HEK293 (cell line): Measurements from ENCODE around the gene FGF12.

Experiments used
- CTCF ChIA-PET: fragments of 350-600 bp; formaldehyde crosslinking; extraction: SDS; loops from one replicate; lab custom pipeline; 2021; ENCODE audit warnings: antibody characterized with exemption; lab: Yijun Ruan, JAX
- POLR2A ChIA-PET: fragments of 300-600 bp; formaldehyde crosslinking; extraction: SDS; loops from one replicate; lab custom pipeline; 2020; ENCODE audit warnings: antibody characterized with exemption, inconsistent platforms; lab: Yijun Ruan, JAX
- H3K27ac ChIP-seq: fragments of 200-500 bp; sonication (Bioruptor generic); 2 replicates; pipeline ENCODE4 v1.5.1; 2014; ENCODE audit warnings: low read depth, low read length, control low read depth, inconsistent platforms; ENCODE audit errors: extremely low read depth
- H3K36me3 ChIP-seq, 2 experiments: fragments of 200-500 bp in 1 of 2; sonication (Bioruptor generic) in 1 of 2; 1 replicate in 1 of 2; 2 replicates in 1 of 2; pipeline ENCODE4 v1.5.1; 2014 to 2017; ENCODE audit warnings: inconsistent platforms in 2 of 2, low read length in 2 of 2; ENCODE audit not compliant: control insufficient read depth in 2 of 2, insufficient read depth in 1 of 2
- H3K4me1 ChIP-seq: fragments of 200-500 bp; sonication (Bioruptor generic); 2 replicates; pipeline ENCODE4 v1.5.1; 2014; ENCODE audit warnings: mild to moderate bottlenecking, low read length, inconsistent platforms; ENCODE audit not compliant: control insufficient read depth, insufficient read depth
- H3K4me3 ChIP-seq: 2 replicates; pipeline ENCODE4 v1.5.1; 2011; ENCODE audit warnings: low read depth, mild to moderate bottlenecking, control low read depth, low read length, moderate library complexity
- H3K9me3 ChIP-seq: fragments of 200-500 bp; sonication (Bioruptor generic); 2 replicates; pipeline ENCODE4 v1.5.1; 2014; ENCODE audit warnings: low read depth, low read length, inconsistent platforms; ENCODE audit not compliant: control insufficient read depth, insufficient read depth
- FEZF1 ChIP-seq: fragments of 450-650 bp; formaldehyde crosslinking; IDR thresholded peaks from 2 replicates; pipeline ENCODE4 v1.5.1; 2016; ENCODE audit warnings: missing biosample characterization, missing genetic modification characterization
- GLI4 ChIP-seq: fragments of 450-650 bp; formaldehyde crosslinking; IDR thresholded peaks from 2 replicates; pipeline ENCODE4 v1.5.1; 2016; ENCODE audit warnings: missing biosample characterization, missing genetic modification characterization
- MZF1 ChIP-seq: fragments of 450-650 bp; formaldehyde crosslinking; IDR thresholded peaks from 2 replicates; pipeline ENCODE4 v1.5.1; 2017; ENCODE audit warnings: missing biosample characterization, missing genetic modification characterization, borderline replicate concordance
- PRDM1 ChIP-seq: fragments of 450-650 bp; formaldehyde crosslinking; IDR thresholded peaks from 2 replicates; pipeline ENCODE4; 2016; ENCODE audit warnings: missing biosample characterization, missing genetic modification characterization
- TCF7L2 ChIP-seq: IDR thresholded peaks from 2 replicates; pipeline ENCODE4 v1.6.1; 2011; ENCODE audit warnings: low read depth, mild to moderate bottlenecking, inconsistent platforms, low read length, moderate library complexity, borderline replicate concordance
- ZBTB21 ChIP-seq: fragments of 450-650 bp; formaldehyde crosslinking; IDR thresholded peaks from 2 replicates; pipeline ENCODE4 v1.5.1; 2017; ENCODE audit warnings: missing biosample characterization, missing genetic modification characterization
- ZNF133 ChIP-seq: fragments of 450-650 bp; formaldehyde crosslinking; IDR thresholded peaks from 2 replicates; pipeline ENCODE4 v1.5.1; 2016; ENCODE audit warnings: missing biosample characterization, missing genetic modification characterization
- ZNF146 ChIP-seq: fragments of 450-650 bp; formaldehyde crosslinking; IDR thresholded peaks from 2 replicates; pipeline ENCODE4 v1.5.1; 2016; ENCODE audit warnings: missing biosample characterization, missing genetic modification characterization
- ZNF223 ChIP-seq: fragments of 450-650 bp; formaldehyde crosslinking; IDR thresholded peaks from 2 replicates; pipeline ENCODE4 v1.5.1; 2016; ENCODE audit warnings: missing biosample characterization, missing genetic modification characterization
- ZNF530 ChIP-seq: fragments of 450-650 bp; formaldehyde crosslinking; IDR thresholded peaks from 2 replicates; pipeline ENCODE4 v1.5.1; 2016; ENCODE audit warnings: low read depth, missing biosample characterization, missing genetic modification characterization
- ZNF548 ChIP-seq: fragments of 450-650 bp; formaldehyde crosslinking; IDR thresholded peaks from 2 replicates; pipeline ENCODE4 v1.5.1; 2016; ENCODE audit warnings: missing biosample characterization, missing genetic modification characterization
- ZNF629 ChIP-seq: fragments of 450-650 bp; formaldehyde crosslinking; IDR thresholded peaks from 2 replicates; pipeline ENCODE4 v1.5.1; 2017; ENCODE audit warnings: missing biosample characterization, missing genetic modification characterization
- ZNF645 ChIP-seq: fragments of 450-650 bp; formaldehyde crosslinking; IDR thresholded peaks from 2 replicates; pipeline ENCODE4; 2016; ENCODE audit warnings: missing biosample characterization, missing genetic modification characterization
- ZNF654 ChIP-seq: fragments of 450-650 bp; formaldehyde crosslinking; IDR thresholded peaks from 2 replicates; pipeline ENCODE4 v1.5.1; 2016; ENCODE audit warnings: low read depth, missing biosample characterization, missing genetic modification characterization
- ZNF660 ChIP-seq: fragments of 450-650 bp; IDR thresholded peaks from 2 replicates; pipeline ENCODE4 v1.5.1; 2018; ENCODE audit warnings: missing biosample characterization, mild to moderate bottlenecking, missing genetic modification characterization
- ZNF707 ChIP-seq: fragments of 450-650 bp; formaldehyde crosslinking; IDR thresholded peaks from 2 replicates; pipeline ENCODE4 v1.5.1; 2016; ENCODE audit warnings: missing biosample characterization, missing genetic modification characterization
- ZSCAN4 ChIP-seq: fragments of 450-650 bp; formaldehyde crosslinking; IDR thresholded peaks from 2 replicates; pipeline ENCODE4 v1.5.1; 2017; ENCODE audit warnings: missing biosample characterization, missing genetic modification characterization
- TF ChIP-seq, protein P1 (sequence below): fragments of 450-650 bp; formaldehyde crosslinking; IDR thresholded peaks from 2 replicates; pipeline ENCODE4 v1.5.1; 2016; ENCODE audit warnings: missing biosample characterization, missing genetic modification characterization

Gene FGF12

DNA sequence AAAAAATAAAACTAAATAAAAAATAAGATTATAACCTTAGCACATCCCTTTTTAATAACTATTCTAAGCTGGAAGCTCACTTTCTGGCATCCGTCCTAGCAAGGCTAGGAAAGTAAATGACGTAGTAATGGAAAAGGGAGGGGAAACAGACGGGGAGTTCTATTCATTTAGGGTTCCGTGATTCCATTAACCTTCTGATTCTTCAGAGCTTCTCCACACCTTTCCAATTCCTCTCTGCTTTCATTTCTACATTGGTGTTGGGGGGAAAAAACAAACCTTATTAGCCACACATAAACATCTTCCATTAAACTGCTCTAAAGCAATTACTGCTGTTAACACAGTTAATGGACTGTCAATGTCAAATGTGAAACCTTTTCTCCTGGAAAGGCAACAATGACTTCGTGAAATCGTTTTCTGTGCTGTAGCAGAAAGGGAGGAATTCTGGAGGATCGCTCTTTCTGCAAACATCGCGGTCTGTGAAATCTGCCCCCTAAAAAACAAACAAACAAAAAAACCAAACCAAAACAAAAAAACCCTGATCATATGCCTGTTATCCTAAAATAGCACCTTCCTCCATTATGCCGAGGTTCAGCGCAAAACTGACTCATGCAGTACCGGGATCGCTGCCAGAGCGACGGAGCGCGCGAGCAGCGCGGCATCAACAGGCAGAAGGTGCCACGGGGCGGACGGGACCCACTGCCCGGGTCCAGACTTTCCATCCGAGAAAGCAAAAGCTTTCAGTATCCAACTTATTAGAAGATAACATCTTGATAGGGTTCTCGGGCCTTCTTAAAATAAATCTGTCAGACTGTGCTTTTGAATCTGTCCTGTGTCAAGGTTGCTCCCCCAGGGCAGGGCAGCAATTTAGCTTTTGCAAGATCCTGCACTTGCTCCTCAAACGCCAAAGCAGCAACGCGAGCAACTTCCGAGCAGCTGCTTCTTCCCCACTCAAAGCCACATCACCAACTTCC, 156.2 kb downstream of the FGF12 start (continued):
- TF ChIP-seq ZNF645 (no peak), ZBTB21 (peak; percentile 76), ZNF654 (tag by site-specific recombination) (no peak), ZNF223 (tag by site-specific recombination) (no peak), FEZF1 (tag by site-specific recombination) (0 out of 2 replicates have a peak, but pooled peaks have one; percentile 44), GLI4 (tag by site-specific recombination) (0 out of 2 replicates have a peak, but pooled peaks have one; percentile 22), ZNF629 (tag by site-specific recombination) (peak; percentile 80), ZNF146 (tag by site-specific recombination) (peak; percentile 55)
- TF ChIP-seq, protein P1, sequence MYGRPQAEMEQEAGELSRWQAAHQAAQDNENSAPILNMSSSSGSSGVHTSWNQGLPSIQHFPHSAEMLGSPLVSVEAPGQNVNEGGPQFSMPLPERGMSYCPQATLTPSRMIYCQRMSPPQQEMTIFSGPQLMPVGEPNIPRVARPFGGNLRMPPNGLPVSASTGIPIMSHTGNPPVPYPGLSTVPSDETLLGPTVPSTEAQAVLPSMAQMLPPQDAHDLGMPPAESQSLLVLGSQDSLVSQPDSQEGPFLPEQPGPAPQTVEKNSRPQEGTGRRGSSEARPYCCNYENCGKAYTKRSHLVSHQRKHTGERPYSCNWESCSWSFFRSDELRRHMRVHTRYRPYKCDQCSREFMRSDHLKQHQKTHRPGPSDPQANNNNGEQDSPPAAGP = peak; percentile 78

DNA sequence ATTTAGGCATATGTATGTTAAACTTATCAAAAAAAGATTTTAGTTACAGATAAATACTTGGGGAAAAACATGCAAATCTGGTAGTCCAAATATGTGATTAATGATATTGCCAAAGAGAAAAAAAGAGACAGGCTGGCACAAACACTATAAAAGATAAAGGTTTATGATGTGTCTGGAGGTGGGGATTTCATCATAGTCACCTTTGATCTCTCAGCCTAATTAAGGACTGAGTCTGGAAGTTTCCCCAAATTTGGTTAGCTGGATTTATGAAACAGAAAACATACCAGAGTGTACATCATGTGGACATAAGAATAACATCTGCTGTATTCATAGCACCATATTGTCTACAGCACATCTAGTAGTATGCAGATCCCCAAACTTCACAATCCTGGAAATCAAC, 157.0 kb downstream of the FGF12 start:
- Histone ChIP-seq H3K4me1 (peaks cover 4% of the 10 kb centered on the region; the same call in 1 of the 2 replicates), H3K36me3 (no peaks in the 10 kb centered on the region), H3K4me3 (no peak overlapping the region), H3K9me3 (no peaks in the 10 kb centered on the region), H3K27ac (no peak overlapping the region)
- POLR2A ChIA-PET = no interaction called here
- CTCF ChIA-PET = no interaction called here
- TF ChIP-seq ZSCAN4 (tag by site-specific recombination) (no peak), MZF1 (no peak; the same call in 1 of the 2 replicates), ZNF133 (tag by site-specific recombination) (no peak), ZNF707 (tag by site-specific recombination) (no peak), FEZF1 (tag by site-specific recombination) (peak; percentile 38; the same call in 1 of the 2 replicates), TCF7L2 (peak; percentile 24; the same call in 1 of the 2 replicates)

DNA sequence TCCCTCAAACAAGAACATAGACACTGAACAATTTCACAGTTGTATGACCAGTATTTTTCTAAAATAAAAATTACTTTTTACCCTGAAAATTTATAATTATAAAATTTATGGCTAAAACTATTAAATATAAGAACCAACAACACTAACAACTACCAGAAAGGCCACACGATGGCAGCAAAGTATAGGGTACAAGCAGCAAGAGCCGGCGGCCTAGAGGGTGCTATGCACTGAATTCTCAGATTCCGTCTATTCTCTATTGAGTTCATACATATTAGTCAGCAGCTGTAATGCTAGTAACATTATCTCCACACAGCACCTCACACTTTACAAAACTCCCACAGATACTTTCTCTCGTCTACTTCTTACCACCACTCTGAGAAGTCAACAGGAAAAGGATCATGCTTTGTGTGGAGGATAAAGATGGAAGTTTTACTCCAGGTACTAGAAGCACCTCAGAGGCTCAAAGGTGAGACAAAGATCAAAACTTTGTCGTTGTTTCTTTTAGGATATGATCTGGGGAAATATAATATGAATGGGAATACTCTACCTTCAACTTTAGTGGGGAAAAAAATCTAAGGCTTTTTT, 160.5 kb downstream of the FGF12 start:
- Histone ChIP-seq H3K27ac (no peak overlapping the region), H3K9me3 (no peaks in the 10 kb centered on the region), H3K4me3 (no peak overlapping the region), H3K36me3 (no peaks in the 10 kb centered on the region), H3K4me1 (peaks cover 4% of the 10 kb centered on the region; the same call in 1 of the 2 replicates)
- CTCF ChIA-PET = interaction anchor here (0.6 to 1.9 kb wide), 10 partner anchors 47 to 994 kb away, joined by 3 to 8 read pairs (median 4); no protein-coding TSS in a partner anchor
- POLR2A ChIA-PET = no interaction called here
- TF ChIP-seq, protein P1 = no peak
- TF ChIP-seq ZNF530 (tag by site-specific recombination) (no peak), ZNF548 (tag by site-specific recombination) (no peak), PRDM1 (tag by site-specific recombination) (no peak), ZNF660 (tag by site-specific recombination) (peak; percentile 80; the same call in 1 of the 2 replicates), ZNF654 (tag by site-specific recombination) (peak; percentile 78)
